Measurements from ENCODE around the gene SERPIND1. TPM values are rescaled to one million over a fixed set of nuclear protein-coding genes. Genes with fewer than 3 reads are reported as not detected.
A peak's percentile ranks its signal among the peaks of the same experiment; 100 is the strongest.
"Not testable (repeated sequence)": the region's sequence is repeated elsewhere in the genome, so short reads cannot be mapped to it uniquely, and the experiment has no call there.

The SERPIND1 gene
- total RNA-seq, 1 donor from 2014 or later = not detected

GRCh38 chr22:20747223-20747622, 26.7 kb upstream of the SERPIND1 start:
- no peak for DNase-seq

- no peak for DNase-seq
These were observed 25.8 kb upstream of the SERPIND1 start for GRCh38 chr22:20748082-20748481.

- peak; percentile 31 for DNase-seq
These were observed 25.0 kb upstream of the SERPIND1 start for GRCh38 chr22:20748731-20749428.

GRCh38 chr22:20749453-20749852, 24.5 kb upstream of the SERPIND1 start:
- DNase-seq = no peak

GRCh38 chr22:20750461-20751184, 23.3 kb upstream of the SERPIND1 start:
- peak; percentile 88 for DNase-seq

- DNase-seq = no peak
These were observed 22.6 kb upstream of the SERPIND1 start for GRCh38 chr22:20751185-20751851.

GRCh38 chr22:20752104-20752741, 21.7 kb upstream of the SERPIND1 start:
- DNase-seq = no peak

GRCh38 chr22:20752873-20753272, 21.0 kb upstream of the SERPIND1 start:
- DNase-seq = no peak

- no peak for DNase-seq
These were observed 17.1 kb upstream of the SERPIND1 start for GRCh38 chr22:20756846-20757245.

- peak; percentile 31 for DNase-seq
These were observed 15.2 kb upstream of the SERPIND1 start for GRCh38 chr22:20758688-20759087.

- DNase-seq = no peak
These were observed 13.8 kb upstream of the SERPIND1 start for GRCh38 chr22:20760084-20760483.

GRCh38 chr22:20761536-20761935, 12.4 kb upstream of the SERPIND1 start:
- no peak for DNase-seq

- DNase-seq = no peak
These were observed 11.6 kb upstream of the SERPIND1 start for GRCh38 chr22:20762233-20762796.

GRCh38 chr22:20763630-20764470, 10.1 kb upstream of the SERPIND1 start:
- no peak for DNase-seq

GRCh38 chr22:20764471-20764720, 9.5 kb upstream of the SERPIND1 start:
- DNase-seq = no peak

GRCh38 chr22:20764729-20765128, 9.2 kb upstream of the SERPIND1 start:
- DNase-seq = no peak

GRCh38 chr22:20765938-20766337, 8.0 kb upstream of the SERPIND1 start:
- DNase-seq = no peak

- no peak for DNase-seq
These were observed 7.4 kb upstream of the SERPIND1 start for GRCh38 chr22:20766530-20766929.

GRCh38 chr22:20769496-20769826, 4.5 kb upstream of the SERPIND1 start:
- not testable (repeated sequence) for DNase-seq

GRCh38 chr22:20771918-20772625, 1.8 kb upstream of the SERPIND1 start:
- no peak for DNase-seq

GRCh38 chr22:20774882-20775281, 969 bp downstream of the SERPIND1 start:
- DNase-seq = no peak

Measured in dermis blood vessel endothelial cell (primary cell).